GM11168 (cell line): ENCODE measurements around the gene AKNAD1.

Experiments
- in situ Hi-C: fragments of 300-500 bp; cut with MboI; formaldehyde crosslinking; loops from one replicate; pipeline ENCODE4 v1.12.0; 2022; ENCODE audit warnings: low sequenced_read_pairs; ENCODE audit not compliant: unreplicated experiment

Gene AKNAD1

DNA sequence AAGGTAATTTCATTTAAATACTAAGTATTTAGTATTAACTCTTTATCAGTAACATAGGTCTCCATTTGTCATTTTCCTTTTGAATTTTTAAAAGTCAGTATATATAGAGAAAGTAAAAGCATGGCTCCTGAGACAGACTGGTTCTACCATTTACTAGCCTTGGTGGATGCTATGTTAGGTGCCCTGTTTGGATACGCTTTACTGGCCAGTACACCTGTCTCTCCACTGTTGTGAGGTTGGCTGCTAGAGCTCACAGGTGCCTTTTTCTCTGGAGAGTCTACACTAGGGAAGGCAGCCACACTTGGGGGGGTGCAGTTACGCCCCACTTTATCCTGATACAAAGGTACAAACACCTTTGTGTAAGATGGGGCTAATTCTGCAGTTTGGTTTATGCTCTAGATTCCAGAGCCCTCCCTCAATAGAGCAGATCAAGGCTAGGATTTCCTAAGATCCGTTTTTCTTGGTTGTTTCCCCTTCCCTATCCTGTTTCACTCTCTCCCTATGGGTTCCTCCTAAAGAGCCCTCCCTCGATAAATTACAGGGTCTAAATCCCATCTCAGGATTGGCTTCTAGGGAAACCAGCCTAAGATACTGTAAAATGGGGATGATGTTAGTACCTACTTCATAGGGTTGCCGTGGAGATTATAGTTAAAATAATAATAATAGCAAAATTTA lies 14.3 kb upstream of the AKNAD1 start:
- in situ Hi-C loops, result no loop called here

DNA sequence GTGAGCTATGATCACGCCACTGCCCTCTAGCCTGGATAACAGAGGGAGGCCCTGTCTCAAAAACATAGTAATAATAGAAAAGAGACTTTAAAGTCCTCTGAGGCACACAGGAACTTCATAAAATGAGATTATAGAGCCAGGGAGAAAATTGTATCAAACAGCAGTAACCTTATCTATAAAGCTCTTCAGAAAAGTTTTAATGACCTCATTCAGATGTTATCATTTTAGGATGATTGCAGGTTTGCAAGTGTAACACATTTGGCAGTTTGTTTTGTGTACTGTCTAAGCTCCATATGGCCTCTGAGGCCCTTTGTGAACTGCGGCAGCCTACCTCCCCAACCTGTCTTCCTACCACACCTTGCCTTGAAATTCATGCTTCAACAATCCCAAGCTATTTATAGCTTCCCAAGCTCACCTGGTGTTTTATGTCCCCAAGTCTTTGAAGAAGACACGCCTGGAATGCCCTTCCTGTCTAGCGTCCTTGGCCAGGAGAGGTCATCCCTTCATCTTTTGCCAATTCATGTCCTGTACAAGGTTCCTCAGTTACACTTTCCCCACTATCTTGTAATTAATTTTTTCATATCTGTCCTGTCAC lies 8.5 kb upstream of the AKNAD1 start:
- in situ Hi-C loops, result no loop called here

DNA sequence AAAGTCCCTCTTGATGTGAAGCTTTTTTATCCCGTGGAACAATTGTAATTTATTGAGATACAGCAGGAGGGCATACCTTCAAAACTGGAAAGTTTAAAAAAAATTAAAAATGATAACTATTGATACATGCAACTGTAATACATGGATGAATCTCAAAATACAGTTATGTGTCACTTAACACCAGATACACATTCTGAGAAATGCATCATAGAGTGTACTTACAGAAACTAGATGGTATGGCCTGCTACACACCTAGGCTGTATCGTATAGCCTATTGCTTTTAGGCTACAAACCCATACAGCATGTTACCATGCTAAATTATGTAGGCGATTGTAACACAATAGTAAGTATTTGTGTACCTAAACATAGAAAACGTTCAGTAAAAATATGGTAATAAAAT lies 7.1 kb upstream of the AKNAD1 start:
- in situ Hi-C loops, result no loop called here

DNA sequence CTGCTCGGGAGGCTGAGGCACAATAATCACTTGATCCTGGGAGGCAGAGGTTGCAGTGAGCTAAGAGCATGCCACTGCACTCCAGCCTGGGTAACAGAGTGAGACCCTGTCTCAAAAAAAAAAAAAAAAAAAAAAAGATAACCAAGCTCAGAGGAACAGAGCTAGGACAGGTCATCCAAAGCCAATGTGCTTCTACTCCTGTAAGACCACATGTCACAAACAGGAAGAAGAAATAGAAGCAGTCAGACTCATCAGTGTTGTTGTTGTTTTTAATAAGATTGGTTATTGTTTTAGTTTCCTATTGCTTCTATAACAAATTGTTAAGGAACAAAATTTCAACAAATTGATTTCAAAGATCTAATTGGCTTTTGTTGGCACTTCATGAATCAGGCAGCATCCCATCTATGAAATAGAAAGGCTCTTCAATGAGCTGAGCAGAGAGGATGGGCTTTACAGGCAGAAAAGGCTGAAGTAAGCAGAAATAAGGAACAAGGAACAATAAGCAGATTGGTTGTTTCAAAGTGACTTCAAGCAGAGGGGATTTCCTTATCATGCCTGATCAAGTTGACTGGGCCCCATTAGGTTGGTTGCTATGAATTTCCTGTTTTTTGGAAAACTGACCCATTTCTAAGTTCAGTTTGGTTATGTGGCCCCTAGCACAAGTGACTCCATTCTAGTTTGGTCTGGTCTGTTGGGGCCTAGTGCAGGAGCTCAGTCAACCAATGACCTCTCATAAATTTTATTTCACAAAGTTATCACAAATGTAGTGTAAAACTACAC lies 6.0 kb upstream of the AKNAD1 start:
- in situ Hi-C loops, result no loop called here

DNA sequence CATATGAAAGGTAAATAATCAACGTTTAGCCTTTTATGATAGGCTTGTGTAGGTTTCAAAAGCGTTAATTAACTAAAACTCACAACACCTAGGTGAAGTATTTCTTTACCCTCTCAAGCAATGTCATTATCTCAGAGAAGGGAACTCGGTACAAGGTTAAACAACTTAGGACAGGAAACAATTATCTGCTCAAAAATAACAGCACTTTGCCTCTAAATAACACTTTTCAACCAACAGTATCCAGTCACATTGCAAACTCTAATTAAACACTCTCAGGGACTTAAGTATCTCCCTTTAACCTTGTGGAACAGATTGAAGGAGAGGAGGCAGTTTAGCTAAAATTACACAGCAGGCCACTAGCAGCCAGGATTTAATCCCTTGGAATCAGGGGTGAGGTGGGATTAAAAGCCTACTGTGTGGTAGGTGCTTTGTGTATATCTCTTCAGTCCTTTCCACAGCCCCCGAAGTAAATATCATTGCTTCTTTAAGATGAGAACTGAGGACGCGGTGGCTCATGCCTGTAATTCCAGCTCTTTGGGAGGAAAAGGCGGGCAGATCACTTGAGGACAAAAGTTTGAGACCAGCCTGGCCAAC lies 5.2 kb upstream of the AKNAD1 start:
- in situ Hi-C loops, result no loop called here

GRCh38 chr1:108861566-108861965 lies 4.7 kb upstream of the AKNAD1 start:
- in situ Hi-C loops, result no loop called here

- in situ Hi-C loops, result no loop called here
These were observed 3.5 kb upstream of the AKNAD1 start for GRCh38 chr1:108860190-108860907.

- in situ Hi-C loops, result no loop called here
These were observed 1.5 kb upstream of the AKNAD1 start for GRCh38 chr1:108858230-108858950.

DNA sequence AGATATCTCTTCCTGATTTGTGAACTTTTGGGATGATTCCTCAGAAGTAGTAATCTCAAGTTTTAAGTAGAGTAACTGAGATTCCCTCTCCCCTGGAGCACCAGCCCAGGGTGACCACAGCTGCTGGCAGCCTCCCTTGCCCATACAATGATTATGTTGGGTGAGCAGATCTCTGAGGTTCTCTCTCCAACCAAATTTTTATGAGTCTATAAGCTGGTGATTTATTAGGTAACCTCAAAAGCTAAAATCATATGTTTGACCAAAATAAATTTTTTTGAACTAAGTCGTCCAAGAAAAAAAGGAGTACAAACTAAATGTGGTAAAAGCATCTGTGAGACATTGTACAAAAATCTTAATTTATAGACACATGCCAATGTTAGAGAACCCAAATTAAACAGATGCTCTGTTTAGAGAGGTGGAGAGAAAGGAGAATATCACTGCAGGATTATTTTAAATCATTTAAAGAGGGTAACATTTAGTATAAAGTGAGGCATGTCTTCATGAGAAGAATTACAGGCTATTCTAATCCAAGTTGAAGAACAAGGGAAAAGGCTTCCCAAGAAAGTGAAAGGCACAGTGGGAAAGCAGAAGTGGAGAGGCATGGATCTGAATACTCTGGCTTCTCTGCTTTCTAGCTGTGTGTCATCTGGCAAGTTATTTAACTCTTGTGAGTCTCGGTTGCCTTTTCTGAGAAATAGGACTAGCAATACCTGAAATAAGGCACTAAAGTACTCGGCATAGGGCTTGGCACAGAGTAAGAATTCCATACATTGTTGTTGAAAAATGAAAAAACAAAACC lies 2.5 kb downstream of the AKNAD1 start:
- in situ Hi-C loops, result no loop called here

GRCh38 chr1:108852221-108852975 lies 4.5 kb downstream of the AKNAD1 start:
- in situ Hi-C loops, result no loop called here

DNA sequence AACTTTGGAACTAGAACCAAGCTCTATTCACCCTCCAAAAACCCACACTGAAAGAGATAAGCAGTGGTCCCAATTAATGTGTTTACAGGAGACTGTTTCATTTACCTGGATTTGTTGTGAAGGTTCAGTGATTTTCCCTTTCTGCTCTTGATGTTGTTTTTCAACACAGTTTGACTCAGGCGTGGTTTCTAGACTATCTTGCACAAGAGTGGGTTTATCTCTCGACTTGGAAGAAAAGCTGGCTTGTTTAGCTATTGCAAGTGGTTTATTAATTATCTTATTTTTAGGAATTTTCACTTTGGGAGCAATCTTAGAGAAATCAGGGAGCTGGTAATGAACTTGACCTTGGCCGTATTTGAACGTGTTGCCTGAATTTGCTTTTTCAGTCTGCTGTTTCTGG lies 5.3 kb downstream of the AKNAD1 start:
- in situ Hi-C loops, result no loop called here

GRCh38 chr1:108850929-108851328 lies 6.0 kb downstream of the AKNAD1 start:
- in situ Hi-C loops, result no loop called here

DNA sequence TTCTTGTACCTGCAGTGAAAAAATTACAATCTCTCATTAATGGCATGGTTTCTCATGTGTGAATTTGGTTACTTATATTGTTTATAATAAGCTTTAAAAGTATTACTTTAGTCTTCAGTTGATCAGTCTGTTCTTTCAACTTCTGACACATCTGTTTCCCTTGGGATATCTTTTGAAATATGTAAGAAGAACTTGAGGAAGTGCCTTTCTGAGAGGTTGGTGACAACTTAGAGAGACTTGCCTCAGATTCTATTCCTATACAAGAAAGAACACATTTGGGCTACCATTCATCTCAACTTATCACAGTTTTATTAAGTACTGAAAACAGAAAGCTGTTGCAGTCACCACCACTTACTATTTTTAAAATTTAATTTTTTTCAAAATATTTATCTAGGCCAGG lies 8.1 kb downstream of the AKNAD1 start:
- in situ Hi-C loops, result no loop called here

- in situ Hi-C loops, result no loop called here
These were observed 9.4 kb downstream of the AKNAD1 start for GRCh38 chr1:108847494-108847893.

DNA sequence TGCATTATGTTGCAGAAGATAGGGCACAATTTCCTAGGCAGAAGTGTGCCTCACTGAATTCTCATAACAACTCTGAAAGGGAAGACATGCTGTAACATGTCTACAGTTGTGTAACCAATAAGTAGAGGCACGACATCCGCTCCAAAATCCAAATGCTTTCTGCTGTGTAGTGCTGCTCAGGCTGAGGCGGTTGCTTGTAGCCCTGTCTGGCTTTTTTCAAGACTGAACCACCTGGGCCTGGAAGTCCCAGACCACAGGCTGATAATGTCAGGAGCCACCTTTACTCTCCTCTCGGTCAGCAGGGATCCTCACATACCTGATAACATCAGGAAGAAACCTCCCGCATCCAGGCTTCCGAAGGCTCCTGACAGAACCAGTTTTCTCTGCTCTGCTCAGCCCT lies 10.9 kb downstream of the AKNAD1 start:
- in situ Hi-C loops, result no loop called here

DNA sequence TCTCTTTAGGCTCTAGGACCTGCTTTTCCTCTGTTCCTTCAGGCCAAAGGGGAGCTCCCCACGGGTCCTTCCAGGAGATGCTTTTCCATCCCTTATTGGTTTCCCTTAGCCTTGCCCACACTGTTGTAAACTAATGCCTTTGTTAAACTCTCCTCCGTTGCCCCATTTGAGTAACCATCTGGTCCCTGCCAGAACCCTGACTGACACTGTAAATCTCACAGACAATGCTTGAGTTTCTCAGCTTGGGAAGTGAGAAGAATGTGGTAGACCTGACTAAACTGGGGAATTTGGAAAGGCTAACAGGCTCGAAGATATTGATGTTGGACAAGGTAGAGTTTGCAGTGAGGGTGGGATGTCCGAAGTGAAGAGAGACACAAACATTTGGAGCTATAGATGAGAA lies 11.4 kb downstream of the AKNAD1 start:
- in situ Hi-C loops, result no loop called here

GRCh38 chr1:108843390-108844137 lies 13.3 kb downstream of the AKNAD1 start:
- in situ Hi-C loops, result no loop called here
